WI38 (cell line): Measurements from ENCODE around the gene CRYZ.

Source experiments
- H3K4me3 ChIP-seq: 2 replicates; pipeline ENCODE4 v1.5.1; 2011; ENCODE audit warnings: low read depth, mild to moderate bottlenecking, control low read depth, low read length
- CTCF ChIP-seq: IDR thresholded peaks from 2 replicates; pipeline ENCODE4 v1.5.1; 2012; ENCODE audit warnings: low read depth, mild to moderate bottlenecking, control low read depth, low read length

CRYZ gene

GRCh38 chr1:74737333-74737732 is 4.5 kb upstream of the CRYZ start:
- H3K4me3 ChIP-seq = no peak overlapping the region
- TF ChIP-seq CTCF = no peak

DNA sequence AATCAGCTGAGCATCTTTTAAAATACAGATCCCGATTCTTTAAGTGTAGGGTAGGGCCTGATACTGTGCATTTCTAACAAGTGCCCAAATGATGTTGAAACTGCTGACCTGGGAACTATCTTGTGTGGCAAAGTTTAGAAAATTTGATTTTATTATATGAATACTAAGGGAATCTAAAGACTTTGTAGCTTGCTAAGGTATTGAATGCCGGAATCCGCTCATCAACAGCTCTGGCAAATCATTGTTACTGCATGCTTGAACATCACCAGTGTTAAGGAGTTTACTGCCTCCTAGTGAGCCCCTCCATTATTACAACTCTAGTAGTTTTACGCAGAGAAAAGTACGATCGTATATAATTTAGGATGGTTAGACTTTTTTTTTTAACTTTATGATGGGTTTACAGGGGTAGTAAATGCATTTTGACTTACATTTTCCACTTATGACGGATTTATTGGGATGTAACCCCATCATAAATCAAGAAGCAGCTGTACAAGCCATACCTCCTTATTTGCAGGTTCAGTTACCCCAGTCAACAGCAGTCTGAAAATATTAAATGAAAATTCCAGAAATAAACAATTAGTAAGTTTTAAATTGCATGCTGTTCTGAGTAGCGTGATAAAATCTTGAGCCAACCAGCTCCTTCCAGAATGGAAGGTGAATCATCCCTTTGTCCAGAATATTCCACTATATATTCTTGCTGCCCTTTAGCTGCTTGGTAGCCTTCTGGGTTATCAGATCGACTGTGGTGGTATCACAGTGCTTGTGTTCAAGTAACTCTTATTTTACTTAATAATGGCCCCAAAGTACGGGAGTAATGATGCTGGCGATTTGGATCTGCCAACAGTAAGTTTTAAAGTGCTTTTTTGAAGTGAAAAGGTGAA is 994 bp upstream of the CRYZ start:
- H3K4me3 ChIP-seq = peak overlapping the region; percentile 97
- peak; percentile 59 for TF ChIP-seq CTCF

DNA sequence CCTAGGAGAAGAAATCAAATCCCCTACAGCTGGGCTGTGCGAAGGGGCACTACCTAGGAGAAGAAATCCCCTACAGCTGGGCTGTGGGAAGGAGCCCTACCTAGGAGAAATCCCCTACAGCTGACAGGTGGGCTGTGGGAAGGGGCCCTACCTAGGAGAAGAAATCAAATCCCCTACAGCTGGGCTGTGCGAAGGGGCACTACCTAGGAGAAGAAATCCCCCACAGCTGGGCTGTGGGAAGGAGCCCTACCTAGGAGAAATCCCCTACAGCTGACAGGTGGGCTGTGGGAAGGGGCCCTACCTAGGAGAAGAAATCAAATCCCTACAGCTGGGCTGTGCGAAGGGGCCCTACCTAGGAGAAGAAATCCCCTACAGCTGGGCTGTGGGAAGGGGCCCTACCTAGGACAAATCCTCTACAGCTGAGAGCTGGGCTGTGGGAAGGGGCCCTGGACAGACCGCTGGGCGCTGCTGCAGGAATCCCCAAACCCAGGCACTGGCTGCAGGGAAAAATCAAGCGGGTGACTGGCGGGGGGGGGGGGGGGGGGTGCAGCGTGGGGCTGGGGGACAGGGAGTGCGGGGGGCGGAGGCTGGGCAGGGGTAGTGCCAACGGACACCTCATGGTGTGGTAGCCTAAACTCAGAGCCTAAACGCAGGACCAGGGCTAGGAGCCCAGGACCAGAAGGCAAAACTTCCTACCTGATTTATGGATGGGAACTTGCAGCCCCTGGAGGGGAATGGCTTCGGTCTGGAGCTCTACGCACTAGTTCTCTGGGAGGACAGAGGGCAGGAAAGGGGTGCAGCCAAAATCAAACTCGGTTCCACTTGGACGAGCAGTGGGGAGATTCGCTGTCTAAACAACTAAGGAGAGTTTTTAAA is 541 bp downstream of the CRYZ start:
- peak overlapping the region; percentile 97 for H3K4me3 ChIP-seq

- no peak for TF ChIP-seq CTCF
- peak overlapping the region; percentile 97 for H3K4me3 ChIP-seq
Measured at GRCh38 chr1:74731399-74732052, 1.3 kb downstream of the CRYZ start.

DNA sequence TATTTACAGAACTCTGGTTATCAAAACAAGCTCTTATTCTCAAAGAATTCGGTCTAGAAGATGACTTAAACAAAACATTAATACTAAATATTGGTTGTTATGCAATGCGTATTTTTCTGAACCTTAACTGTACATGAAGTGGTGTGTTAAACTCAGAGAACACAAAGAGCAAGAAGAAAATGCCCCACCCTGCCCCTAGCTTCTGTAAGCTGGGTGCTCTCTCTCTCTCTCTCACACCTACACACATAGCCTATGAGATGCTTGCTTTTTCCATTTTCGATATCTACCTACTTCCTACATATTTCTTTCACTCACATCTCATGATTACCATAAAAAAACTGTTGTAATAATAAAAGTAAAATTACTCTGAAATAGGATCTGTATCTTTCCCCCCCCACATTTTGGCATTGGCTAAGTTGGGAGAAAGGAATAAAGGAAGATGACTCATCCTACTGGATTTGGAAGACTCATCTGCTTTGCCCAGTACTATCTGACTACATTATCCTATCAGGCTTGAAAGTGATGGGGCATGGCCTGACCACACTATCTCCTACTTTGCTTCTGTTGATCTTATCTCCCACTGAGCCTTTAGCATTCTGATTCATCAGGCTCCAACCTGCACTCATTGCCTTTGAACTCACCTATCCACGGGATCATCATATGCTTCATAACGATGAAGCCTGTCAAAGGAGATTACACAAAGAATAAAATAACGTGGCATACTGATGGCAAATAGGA is 2.9 kb downstream of the CRYZ start:
- no peak overlapping the region for H3K4me3 ChIP-seq
- TF ChIP-seq CTCF = no peak

- no peak overlapping the region for H3K4me3 ChIP-seq
Measured at GRCh38 chr1:74728736-74729135, 4.1 kb downstream of the CRYZ start.

More at GRCh38 chr1:74728736-74729135, 4.1 kb downstream of the CRYZ start:
- no peak for TF ChIP-seq CTCF
